Nephron (organoid): ENCODE measurements around the gene ABCC2.

Source experiments
- H3K27ac Mint-ChIP-seq, 3 experiments: 2 replicates each; pipeline ENCODE4 v1.8.0; 2020; ENCODE audit warnings: mixed read lengths in 3 of 3, mild to moderate bottlenecking in 2 of 3, moderate library complexity in 1 of 3
- H3K27me3 Mint-ChIP-seq: 2 replicates; pipeline ENCODE4 v1.8.0; 2021; ENCODE audit warnings: low read depth, mild to moderate bottlenecking, moderate library complexity, mixed read lengths
- H3K36me3 Mint-ChIP-seq: 2 replicates; pipeline ENCODE4 v1.8.0; 2020; ENCODE audit warnings: low read depth, mixed read lengths
- H3K4me1 Mint-ChIP-seq: 2 replicates; pipeline ENCODE4 v1.8.0; 2020; ENCODE audit warnings: mixed read lengths
- H3K4me3 Mint-ChIP-seq, 3 experiments: 2 replicates each; pipeline ENCODE4 v1.8.0; 2020; ENCODE audit warnings: mild to moderate bottlenecking in 3 of 3, mixed read lengths in 3 of 3, moderate library complexity in 2 of 3
- H3K9me3 Mint-ChIP-seq: 2 replicates; pipeline ENCODE4 v1.8.0; 2020; ENCODE audit warnings: mixed read lengths
- TF ChIP-seq, protein P1 (sequence below), 3 experiments: fragments of 200-600 bp; sonication (generic); IDR thresholded peaks; one replicate each; pipeline ENCODE4 v1.5.0; 2021; ENCODE audit warnings: antibody characterized with exemption in 3 of 3; ENCODE audit not compliant: unreplicated experiment in 3 of 3

ABCC2 gene

GRCh38 chr10:99796928-99797327, 14.5 kb downstream of the ABCC2 start:
- Mint-ChIP-seq H3K9me3 (no peaks in the 10 kb centered on the region), H3K36me3 (no peaks in the 10 kb centered on the region), H3K4me3 (no peak overlapping the region), H3K27ac (no peak overlapping the region), H3K4me1 (no peaks in the 10 kb centered on the region), H3K27me3 (no peaks in the 10 kb centered on the region)
- TF ChIP-seq, protein P1, sequence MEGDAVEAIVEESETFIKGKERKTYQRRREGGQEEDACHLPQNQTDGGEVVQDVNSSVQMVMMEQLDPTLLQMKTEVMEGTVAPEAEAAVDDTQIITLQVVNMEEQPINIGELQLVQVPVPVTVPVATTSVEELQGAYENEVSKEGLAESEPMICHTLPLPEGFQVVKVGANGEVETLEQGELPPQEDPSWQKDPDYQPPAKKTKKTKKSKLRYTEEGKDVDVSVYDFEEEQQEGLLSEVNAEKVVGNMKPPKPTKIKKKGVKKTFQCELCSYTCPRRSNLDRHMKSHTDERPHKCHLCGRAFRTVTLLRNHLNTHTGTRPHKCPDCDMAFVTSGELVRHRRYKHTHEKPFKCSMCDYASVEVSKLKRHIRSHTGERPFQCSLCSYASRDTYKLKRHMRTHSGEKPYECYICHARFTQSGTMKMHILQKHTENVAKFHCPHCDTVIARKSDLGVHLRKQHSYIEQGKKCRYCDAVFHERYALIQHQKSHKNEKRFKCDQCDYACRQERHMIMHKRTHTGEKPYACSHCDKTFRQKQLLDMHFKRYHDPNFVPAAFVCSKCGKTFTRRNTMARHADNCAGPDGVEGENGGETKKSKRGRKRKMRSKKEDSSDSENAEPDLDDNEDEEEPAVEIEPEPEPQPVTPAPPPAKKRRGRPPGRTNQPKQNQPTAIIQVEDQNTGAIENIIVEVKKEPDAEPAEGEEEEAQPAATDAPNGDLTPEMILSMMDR (IDR thresholded peaks at IDR 0.05; ENCODE audit: unreplicated experiment in 3 of 3): no peak

- Mint-ChIP-seq H3K4me1 (no peaks in the 10 kb centered on the region), H3K36me3 (no peaks in the 10 kb centered on the region), H3K9me3 (no peaks in the 10 kb centered on the region), H3K4me3 (no peak overlapping the region), H3K27me3 (no peaks in the 10 kb centered on the region), H3K27ac (no peak overlapping the region)
- TF ChIP-seq, protein P1 (IDR thresholded peaks at IDR 0.05; ENCODE audit: unreplicated experiment in 3 of 3): no peak
These were observed 15.6 kb downstream of the ABCC2 start for GRCh38 chr10:99798031-99798430.

- H3K27ac Mint-ChIP-seq: no peak overlapping the region
- no peaks in the 10 kb centered on the region for H3K27me3 Mint-ChIP-seq
- TF ChIP-seq, protein P1 (IDR thresholded peaks at IDR 0.05; ENCODE audit: unreplicated experiment in 3 of 3): no peak
- no peaks in the 10 kb centered on the region for H3K4me1 Mint-ChIP-seq
- H3K36me3 Mint-ChIP-seq: no peaks in the 10 kb centered on the region
- no peak overlapping the region for H3K4me3 Mint-ChIP-seq
- H3K9me3 Mint-ChIP-seq: no peaks in the 10 kb centered on the region
These were observed 16.5 kb downstream of the ABCC2 start for GRCh38 chr10:99798920-99799319.

DNA sequence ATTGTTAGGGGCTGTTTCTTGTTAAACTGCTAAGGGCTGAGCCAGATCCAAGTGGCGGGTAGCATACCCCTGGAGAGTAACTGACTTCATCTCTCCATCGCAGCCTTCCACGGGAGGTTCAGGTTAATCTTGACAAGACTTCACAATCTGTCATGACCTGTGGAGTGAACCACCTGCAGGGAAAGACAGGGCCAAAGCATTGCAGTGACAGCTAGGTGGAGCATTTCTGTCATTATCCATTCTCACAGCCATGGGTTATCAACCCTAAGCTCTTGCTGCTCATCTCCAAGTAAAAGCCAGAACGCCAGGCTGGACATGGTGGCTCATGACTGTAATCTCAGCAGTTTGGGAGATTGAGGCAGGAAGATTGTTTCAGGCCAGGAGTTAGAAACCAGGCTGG, 17.2 kb downstream of the ABCC2 start:
- no peaks in the 10 kb centered on the region for H3K4me1 Mint-ChIP-seq
- no peaks in the 10 kb centered on the region for H3K9me3 Mint-ChIP-seq
- TF ChIP-seq, protein P1 (IDR thresholded peaks at IDR 0.05; ENCODE audit: unreplicated experiment in 3 of 3): no peak
- H3K4me3 Mint-ChIP-seq: no peak overlapping the region
- H3K27ac Mint-ChIP-seq: no peak overlapping the region
- H3K36me3 Mint-ChIP-seq: no peaks in the 10 kb centered on the region
- no peaks in the 10 kb centered on the region for H3K27me3 Mint-ChIP-seq

- Mint-ChIP-seq H3K27me3 (peaks cover 6% of the 10 kb centered on the region), H3K27ac (no peak overlapping the region), H3K4me1 (no peaks in the 10 kb centered on the region), H3K9me3 (no peaks in the 10 kb centered on the region), H3K36me3 (no peaks in the 10 kb centered on the region), H3K4me3 (no peak overlapping the region)
- TF ChIP-seq, protein P1 (IDR thresholded peaks at IDR 0.05; ENCODE audit: unreplicated experiment in 3 of 3): no peak
These were observed 22.0 kb downstream of the ABCC2 start for GRCh38 chr10:99804471-99804870.

GRCh38 chr10:99805190-99805589, 22.8 kb downstream of the ABCC2 start:
- H3K4me3 Mint-ChIP-seq: no peak overlapping the region
- no peaks in the 10 kb centered on the region for H3K36me3 Mint-ChIP-seq
- peaks cover 6% of the 10 kb centered on the region for H3K27me3 Mint-ChIP-seq
- H3K27ac Mint-ChIP-seq: no peak overlapping the region
- no peaks in the 10 kb centered on the region for H3K9me3 Mint-ChIP-seq
- no peaks in the 10 kb centered on the region for H3K4me1 Mint-ChIP-seq
- TF ChIP-seq, protein P1 (IDR thresholded peaks at IDR 0.05; ENCODE audit: unreplicated experiment in 3 of 3): no peak
